ENCODE results near the gene STK10.
"Not testable (repeated sequence)": the region's sequence is repeated elsewhere in the genome, so short reads cannot be mapped to it uniquely, and the experiment has no call there.

STK10 gene

GRCh38 chr5:172166030-172166826 is 21.8 kb downstream of the STK10 start:
- DNase-seq (ENCODE audit: low read depth in 3 of 3), result no peak

GRCh38 chr5:172165465-172165864 is 22.6 kb downstream of the STK10 start:
- no peak for DNase-seq (ENCODE audit: low read depth in 3 of 3)

GRCh38 chr5:172164769-172165212 is 23.2 kb downstream of the STK10 start:
- no peak for DNase-seq (ENCODE audit: low read depth in 3 of 3)

- DNase-seq (ENCODE audit: low read depth in 3 of 3), result no peak
Measured at GRCh38 chr5:172163346-172163745, 24.7 kb downstream of the STK10 start.

- no peak for DNase-seq (ENCODE audit: low read depth in 3 of 3)
Measured at GRCh38 chr5:172162987-172163343, 25.1 kb downstream of the STK10 start.

- DNase-seq (ENCODE audit: low read depth in 3 of 3), result no peak
Measured at GRCh38 chr5:172162323-172162986, 25.6 kb downstream of the STK10 start.

- no peak for DNase-seq (ENCODE audit: low read depth in 3 of 3)
Measured at GRCh38 chr5:172160506-172160905, 27.5 kb downstream of the STK10 start.

GRCh38 chr5:172159016-172159415 is 29.0 kb downstream of the STK10 start:
- DNase-seq (ENCODE audit: low read depth in 3 of 3), result no peak

- DNase-seq (ENCODE audit: low read depth in 3 of 3), result no peak
Measured at GRCh38 chr5:172156541-172156994, 31.5 kb downstream of the STK10 start.

- DNase-seq (ENCODE audit: low read depth in 3 of 3), result not testable (repeated sequence)
Measured at GRCh38 chr5:172155101-172155500, 32.9 kb downstream of the STK10 start.

GRCh38 chr5:172153695-172154094 is 34.3 kb downstream of the STK10 start:
- no peak for DNase-seq (ENCODE audit: low read depth in 3 of 3)

- DNase-seq (ENCODE audit: low read depth in 3 of 3), result no peak
Measured at GRCh38 chr5:172151661-172152210, 36.3 kb downstream of the STK10 start.

- no peak for DNase-seq (ENCODE audit: low read depth in 3 of 3)
Measured at GRCh38 chr5:172150514-172151425, 37.3 kb downstream of the STK10 start.

GRCh38 chr5:172149481-172149880 is 38.5 kb downstream of the STK10 start:
- DNase-seq (ENCODE audit: low read depth in 3 of 3), result not testable (repeated sequence)

GRCh38 chr5:172149073-172149472 is 39.0 kb downstream of the STK10 start:
- no peak for DNase-seq (ENCODE audit: low read depth in 3 of 3)

GRCh38 chr5:172148381-172148780 is 39.6 kb downstream of the STK10 start:
- DNase-seq (ENCODE audit: low read depth in 3 of 3), result no peak

- DNase-seq (ENCODE audit: low read depth in 3 of 3), result no peak
Measured at GRCh38 chr5:172147857-172148256, 40.2 kb downstream of the STK10 start.

GRCh38 chr5:172146748-172147092 is 41.3 kb downstream of the STK10 start:
- DNase-seq (ENCODE audit: low read depth in 3 of 3), result no peak

GRCh38 chr5:172145870-172146747 is 41.9 kb downstream of the STK10 start:
- no peak for DNase-seq (ENCODE audit: low read depth in 3 of 3)

- no peak for DNase-seq (ENCODE audit: low read depth in 3 of 3)
Measured at GRCh38 chr5:172144931-172145869, 42.8 kb downstream of the STK10 start.
